ENCODE data around the gene SF1.
A peak's percentile ranks its signal among the peaks of the same experiment; 100 is the strongest.

Gene SF1

GRCh38 chr11:64759722-64760719 is 18.3 kb downstream of the SF1 start, which contains the start of gene PYGM:
Gene PYGM (minus strand): TSS chr11:64759974. CDS start chr11:64759898, 76 bp downstream.
- no peak for DNase-seq

DNA sequence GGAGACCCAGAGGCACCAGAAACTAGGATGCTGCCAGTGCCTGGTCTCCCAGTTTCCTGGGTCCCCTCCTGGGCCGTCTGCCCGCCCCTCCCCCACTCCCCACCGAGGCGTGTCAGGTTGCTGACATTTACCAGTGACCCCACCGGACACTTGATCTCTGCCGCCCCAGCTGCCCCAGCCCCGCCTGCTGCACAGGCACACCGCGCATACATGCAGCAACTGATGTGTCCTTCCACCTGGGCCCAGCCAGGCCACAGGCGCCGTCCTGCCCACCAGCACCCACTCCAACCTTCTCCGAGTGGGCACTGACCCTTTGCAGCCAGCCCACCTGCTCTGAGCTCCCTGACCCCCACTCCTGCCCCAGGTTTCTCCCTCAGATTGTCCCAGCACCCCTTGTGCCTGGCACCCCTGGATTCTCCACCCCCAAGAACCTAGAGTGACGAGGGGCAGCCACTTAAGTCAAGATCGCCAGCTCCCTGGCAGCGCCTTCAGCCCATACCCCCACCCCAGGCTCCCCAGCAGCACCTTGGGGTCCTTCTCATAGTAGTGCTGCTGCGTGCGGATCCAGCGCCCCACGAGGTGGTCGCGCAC is 19.1 kb downstream of the SF1 start:
- no peak for DNase-seq

- DNase-seq: no peak
Measured at GRCh38 chr11:64758330-64759079, 19.8 kb downstream of the SF1 start.

DNA sequence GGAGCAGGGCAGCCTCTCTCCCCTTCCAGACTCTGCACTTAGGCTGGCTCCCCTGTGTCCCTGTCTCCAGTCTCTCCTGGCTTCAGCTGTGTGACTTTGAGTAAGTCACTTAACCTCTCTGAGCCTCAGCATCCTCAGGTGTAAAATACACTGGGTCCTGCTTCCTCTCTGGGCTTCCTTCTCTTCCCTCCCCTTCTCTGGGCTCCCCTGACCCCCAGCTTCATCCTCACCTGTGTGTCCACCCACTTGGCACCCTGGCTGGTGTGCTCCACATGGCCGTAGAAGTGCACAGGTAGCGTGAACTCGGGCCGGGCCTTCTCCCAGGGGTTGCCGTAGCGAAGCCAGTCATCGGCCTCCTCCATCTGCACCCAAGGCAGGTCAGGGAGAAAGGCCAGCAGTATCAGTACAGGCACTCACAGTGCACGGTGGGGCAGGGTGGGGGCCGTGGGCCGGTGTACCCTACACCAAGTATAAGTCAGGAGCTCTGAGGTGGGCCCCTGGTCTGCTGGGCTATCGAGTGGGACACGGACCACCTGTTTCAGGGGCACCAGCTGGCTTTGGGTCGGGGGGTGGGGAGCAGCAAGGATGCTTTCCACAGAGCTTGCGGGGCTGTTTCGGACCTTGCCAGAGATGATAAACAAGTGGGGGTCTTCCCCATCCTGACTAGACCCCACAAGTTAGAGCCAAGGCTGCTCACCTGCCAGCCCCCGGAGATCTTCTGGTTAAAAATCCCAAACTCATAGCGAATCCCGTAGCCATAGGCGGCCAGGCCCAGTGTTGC is 20.6 kb downstream of the SF1 start:
- DNase-seq: no peak

- DNase-seq: no peak
Measured at GRCh38 chr11:64755681-64756361, 22.5 kb downstream of the SF1 start.

DNA sequence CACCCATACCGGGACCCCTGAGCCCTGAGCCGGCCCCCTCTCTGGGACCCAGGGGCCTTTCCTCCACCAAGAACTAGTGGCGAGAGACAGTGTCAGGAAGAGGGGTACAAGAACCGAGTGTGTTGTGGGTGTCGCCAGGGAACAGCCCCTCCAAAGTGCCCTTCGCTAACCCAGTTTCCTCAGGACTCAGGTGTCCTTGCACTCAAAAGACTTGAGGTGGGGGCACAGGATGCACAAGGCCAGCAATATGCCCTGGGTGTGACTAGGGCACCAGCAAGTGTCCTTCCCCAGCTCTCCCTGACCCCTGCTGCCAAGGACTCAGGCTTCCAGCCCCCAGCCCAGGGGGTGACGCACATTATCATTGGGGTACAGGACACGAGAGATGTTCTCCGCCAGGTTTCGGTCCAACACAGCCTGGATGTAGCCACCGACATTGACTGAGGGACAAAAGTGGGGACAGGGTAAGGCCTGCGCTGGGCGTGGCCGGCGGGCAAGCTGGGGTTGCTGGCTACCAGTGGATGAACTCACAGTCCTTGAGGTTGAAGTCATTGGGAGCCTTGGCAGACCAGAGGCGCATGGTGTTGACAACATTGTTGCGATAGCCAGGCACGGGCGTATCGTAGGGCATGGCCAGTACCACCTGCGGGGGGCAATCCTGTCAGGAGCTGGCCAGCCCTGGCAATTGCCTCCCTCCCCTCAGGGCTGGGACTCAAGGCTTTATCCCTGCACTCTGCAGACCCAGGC is 23.3 kb downstream of the SF1 start:
- DNase-seq: no peak

GRCh38 chr11:64754124-64754918 is 24.0 kb downstream of the SF1 start:
- no peak for DNase-seq

DNA sequence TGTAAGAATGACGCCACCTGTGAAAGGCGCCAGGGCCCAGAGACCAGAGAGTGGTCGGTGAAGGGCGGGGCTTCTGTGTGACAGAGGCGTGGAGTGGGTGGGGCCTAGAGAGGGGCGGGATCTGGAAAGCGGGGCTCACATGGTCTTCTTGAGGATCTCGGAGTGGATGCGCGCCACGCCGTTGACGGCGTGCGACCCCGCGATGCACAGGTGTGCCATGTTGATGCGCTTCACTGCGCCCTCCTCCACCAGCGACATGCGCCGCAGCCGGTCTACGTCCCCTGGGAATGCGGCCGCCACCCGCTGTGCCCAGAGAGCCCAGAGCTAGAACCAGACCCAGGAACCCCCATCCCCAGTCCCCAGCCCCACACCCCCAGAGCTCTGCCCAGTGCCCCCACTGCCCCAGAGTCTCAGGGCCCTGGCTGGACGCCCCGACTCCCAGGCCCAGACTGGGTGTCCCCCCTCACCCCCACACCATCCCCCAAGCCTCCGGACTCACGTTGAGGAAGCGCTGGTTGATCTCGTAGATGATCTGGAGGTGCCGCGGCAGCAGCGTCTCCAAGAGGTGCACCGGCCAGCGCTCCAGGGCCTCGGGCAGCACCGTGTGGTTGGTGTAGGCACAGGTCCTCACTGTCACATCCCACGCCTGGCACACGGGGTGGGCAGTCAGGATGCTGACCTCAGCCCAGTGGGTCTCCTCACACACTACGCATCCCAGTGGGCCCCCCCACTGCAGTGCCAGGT is 24.8 kb downstream of the SF1 start:
- DNase-seq: no peak

GRCh38 chr11:64753019-64753379 is 25.3 kb downstream of the SF1 start:
- DNase-seq: no peak

- no peak for DNase-seq
Measured at GRCh38 chr11:64752175-64752970, 26.0 kb downstream of the SF1 start.

DNA sequence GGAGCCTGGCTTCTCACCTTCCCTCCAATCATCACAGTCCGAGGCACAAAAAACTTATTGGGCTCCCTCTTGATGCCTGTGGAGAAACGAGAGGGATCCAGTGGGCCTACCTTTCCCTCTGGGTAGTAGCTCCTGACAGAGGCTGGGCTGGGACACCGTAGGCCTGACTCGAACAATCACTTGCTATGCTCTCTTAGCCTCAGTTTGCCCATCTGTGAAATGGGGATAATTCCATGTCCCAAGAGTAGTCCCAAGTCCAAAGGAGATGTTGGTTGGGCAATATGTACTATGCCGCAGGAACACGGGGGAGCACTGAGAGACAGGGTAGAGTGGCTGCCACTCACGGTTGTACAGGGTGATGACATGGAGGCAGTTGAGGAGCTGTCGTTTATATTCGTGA is 26.8 kb downstream of the SF1 start:
- DNase-seq: no peak

DNA sequence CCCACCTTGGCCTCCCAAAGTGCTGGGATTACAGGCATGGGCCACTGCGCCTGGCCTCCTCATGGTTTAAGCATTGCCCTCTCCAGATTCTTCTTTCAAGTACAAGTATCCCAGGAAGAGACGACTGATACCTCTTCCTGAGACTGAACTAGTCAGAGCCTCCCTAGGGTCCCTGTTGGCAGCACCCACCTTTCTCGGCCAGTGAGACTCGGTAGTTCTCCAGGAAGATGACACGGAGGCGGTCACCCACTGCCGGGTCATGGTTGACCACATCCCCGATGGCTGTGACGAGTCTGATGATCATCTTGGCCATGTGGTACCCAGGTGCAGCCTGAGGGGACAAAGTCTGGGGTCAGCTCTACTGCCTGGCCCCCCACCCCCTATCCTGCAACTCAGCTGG is 27.2 kb downstream of the SF1 start:
- no peak for DNase-seq

DNA sequence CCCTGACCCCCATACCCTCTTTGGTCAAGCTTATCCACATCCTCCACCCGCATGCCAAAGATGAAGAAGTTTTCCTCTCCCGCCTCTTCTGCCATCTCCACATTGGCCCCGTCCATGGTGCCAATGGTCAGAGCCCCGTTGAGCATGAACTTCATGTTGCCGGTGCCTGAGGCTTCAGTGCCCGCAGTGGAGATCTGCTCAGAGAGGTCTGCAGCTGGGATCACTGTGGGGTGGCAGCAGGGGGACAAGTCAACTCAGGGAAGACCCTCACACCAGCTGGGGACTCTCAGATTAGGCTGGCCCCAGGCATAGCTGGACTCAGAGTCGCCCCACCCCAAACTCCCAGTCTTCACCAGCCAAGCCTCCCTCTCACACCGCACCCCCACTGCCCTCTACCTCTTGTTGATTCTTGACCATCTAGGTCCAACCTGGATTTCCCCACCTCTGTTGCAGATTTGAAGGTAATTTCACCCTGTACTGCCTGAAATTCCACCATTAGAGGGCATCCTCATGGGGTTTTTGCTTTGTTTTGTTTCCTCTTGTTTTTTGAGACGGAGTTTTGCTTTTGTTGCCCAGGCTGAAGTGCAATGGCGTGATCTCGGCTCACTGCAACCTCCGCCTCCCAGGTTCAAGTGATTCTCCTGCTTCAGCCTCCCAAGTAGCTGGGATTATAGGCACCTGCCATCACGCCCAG is 27.8 kb downstream of the SF1 start:
- DNase-seq: no peak

DNA sequence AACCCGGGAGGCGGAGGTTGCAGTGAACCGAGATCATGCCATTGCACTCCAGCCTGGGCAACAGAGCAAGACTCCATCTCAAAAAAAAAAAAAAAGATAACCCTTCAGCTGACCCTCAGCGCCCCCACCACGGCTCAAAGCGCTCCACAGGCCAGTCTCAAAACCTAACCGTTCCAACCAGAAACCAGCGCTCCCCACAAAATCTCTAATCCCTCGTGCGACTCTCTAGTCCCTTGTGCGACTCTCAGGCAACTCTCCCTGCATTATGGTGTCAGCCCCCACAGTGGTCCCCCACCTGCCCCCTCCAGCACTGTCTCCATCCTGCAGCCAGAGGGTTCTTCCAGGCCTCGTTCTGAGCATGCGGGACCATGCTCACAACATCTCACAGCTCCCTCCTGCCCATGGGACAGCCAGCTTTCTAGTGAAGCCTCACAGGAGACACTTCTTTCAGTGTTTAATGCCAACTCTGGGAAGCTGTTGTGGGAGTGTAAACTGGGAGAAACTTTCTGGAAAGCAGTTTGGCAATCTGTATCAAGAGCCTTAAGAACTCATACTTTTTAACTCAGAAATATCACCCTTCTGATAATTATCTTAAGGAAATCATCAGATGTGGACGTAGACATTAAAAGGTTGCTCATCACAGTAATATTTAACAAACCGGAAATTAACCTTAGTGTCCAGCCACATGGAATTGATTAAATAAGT is 30.2 kb downstream of the SF1 start:
- DNase-seq: no peak

- no peak for DNase-seq
Measured at GRCh38 chr11:64746486-64746885, 31.9 kb downstream of the SF1 start.

- peak; percentile 80 for DNase-seq
Measured at GRCh38 chr11:64745521-64746328, 32.6 kb downstream of the SF1 start.

- DNase-seq: peak; percentile 64
Measured at GRCh38 chr11:64745189-64745520, 33.2 kb downstream of the SF1 start.

Data from stimulated activated CD8-positive, alpha-beta memory T cell treated with anti-CD3 and anti-CD28 coated beads, Interleukin-4, amount 100 ng/mL, for 48 hours (primary cell).